C4-2B (cell line): Measurements from ENCODE around the gene AGPAT3.

Experiments used
- CTCF ChIP-seq: fragments of 450-650 bp; conservative IDR thresholded peaks from 2 replicates; pipeline ENCODE4 v1.5.1; 2017; ENCODE audit warnings: mild to moderate bottlenecking
- ZFX ChIP-seq: fragments of 450-650 bp; IDR thresholded peaks from 2 replicates; pipeline ENCODE4 v1.6.1; 2017

GRCh38 chr21:43825242-43825935 is 39.6 kb upstream of the AGPAT3 start:
- TF ChIP-seq CTCF (no peak), ZFX (no peak)
